Stimulated activated CD8-positive, alpha-beta memory T cell treated with anti-CD3 and anti-CD28 coated beads, Interleukin-12 subunit alpha, Interleukin-12 subunit beta, amount 100 ng/mL, for 24 hours (primary cell): Measurements from ENCODE around the gene BEST1.

ENCODE experiments used
- DNase-seq: peaks from one replicate; pipeline ENCODE4 v3.0.0-alpha.2; 2020; ENCODE audit errors: extremely low read depth

BEST1 gene

DNA sequence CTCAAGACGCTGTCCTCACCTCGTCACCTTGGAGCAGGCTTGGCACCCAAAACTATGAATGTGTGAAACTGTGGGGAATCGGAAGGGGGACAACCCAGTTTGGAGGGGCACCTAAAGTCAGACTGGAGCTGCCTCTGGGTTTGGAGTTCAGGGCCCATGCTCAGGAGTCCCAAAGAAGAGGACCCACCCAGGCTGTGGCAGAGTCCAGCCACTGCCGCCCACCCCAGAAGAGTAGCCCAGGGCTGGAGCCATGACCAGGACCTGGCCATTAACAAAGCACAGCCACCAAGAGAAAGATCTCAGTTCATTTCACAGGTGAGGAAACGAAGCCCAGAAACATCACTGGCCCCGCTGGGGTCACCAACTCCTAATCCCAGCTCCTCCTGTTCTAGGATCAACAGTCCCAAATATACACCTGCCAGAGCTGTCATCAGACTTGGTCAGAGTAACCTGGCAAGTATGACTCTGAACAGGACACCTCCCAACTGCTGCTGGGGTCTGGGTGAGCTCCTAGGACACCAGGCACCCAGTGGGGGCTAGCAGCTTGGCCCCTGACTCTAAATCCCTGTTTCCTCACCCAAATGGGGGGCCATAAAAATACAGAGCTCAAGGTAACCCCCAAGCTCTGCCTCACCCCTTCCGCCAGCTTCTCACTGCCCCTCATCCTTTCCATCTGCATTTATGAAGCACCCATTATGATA is 35.5 kb upstream of the BEST1 start:
- DNase-seq, result no peak

DNA sequence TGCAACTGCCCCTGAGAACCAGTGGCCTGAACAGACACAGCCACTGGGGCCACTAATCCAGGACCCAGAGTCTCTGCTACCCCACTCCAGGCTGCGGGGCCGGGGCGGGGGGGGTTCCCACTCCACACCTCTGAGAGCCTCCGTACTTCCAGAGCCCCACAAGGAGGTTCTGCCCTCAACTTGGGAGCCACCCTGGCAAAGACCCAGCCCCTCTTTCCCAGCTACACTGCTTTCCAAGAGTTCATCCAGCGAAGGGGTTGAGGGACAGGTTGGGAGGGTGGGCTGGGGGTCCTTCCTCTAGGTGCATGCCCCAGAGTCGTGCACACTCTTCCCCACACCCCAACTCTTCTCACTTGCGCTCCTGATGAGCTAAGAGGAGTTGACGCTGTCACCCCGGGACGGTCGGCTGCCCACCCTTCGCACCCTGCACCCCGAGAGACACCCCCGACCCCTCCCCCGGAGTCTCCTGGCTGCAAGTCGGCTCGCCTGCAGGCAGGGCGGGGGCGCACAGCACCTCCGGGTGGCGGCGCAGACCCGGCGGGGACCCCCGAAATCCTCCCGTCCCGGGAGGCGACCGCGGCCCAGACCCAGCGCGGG is 33.3 kb upstream of the BEST1 start:
- DNase-seq, result no peak

DNA sequence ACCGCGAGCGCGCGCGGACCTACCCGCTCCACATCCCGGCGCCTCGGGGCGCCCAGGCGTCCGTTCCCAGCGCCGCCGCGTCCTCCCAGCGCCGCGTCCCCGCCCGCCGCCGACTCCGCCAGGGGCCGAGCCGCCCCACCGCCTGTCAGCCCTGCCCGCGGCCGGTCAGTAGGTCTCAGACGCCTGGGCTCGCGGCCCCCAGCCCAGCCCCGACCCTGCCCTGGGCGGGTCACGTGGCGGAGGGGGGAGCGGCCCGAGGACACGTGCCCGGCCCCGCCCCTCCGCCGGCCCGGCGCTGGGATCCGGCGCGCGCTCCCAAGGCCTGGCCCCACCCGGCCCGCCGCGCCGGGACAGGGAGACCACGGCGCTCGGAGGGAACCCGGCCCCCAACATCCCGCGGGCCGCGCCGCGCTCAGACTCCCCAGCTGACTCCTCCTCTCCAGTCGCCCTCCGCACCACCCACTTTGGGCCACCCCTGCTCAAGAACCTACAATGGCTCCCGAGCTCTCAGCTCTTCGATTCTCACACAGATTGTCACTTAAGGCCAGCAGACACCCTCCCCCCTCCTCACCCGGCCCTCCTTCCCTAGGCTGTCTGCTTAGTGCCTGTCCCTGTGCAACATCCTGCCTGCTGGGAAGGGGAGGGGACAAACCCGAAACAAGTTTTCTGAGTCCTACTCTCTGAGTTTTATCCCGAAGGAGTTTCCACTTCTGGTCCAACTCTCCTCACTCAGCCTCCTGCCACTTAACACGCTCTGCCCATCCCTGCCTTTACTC is 32.6 kb upstream of the BEST1 start, which contains the start of gene RAB3IL1:
Gene RAB3IL1 (minus strand): TSS at position 233 of the 776 bp plus-strand sequence. CDS start 199 bp downstream, at position 34.
- DNase-seq, result no peak

DNA sequence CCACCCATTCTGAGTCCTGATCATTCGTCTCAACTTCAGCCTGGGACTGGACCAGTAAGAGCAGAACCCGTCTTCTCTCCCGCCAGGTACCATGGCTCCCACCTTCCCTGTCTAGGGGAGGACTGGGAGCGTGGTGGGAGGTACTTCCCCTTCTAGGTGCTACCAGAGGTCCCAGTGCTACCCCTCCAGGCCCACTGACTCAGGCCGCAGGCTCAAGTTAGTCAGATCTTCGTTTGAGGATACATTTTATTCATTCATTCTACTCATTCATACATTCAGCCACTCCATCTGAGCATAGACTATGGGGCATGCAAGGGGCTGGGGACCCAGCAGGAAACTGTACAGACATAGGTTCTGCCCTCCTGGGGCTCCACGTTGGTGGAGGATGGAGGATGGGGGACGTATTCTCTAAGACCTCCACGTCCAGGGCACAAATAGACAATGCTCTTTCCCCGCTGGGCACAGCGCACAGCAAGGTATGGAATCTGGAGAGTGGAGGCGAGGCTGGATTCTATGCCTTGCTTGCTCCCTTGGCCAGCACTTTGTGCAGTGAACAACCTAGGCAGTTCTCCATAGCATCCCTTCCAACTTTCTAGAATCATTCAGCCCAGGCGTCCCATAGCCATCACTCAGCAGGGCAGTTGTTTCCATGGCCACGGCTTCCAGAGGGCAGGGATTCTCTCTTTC is 31.8 kb upstream of the BEST1 start:
- DNase-seq, result no peak

DNA sequence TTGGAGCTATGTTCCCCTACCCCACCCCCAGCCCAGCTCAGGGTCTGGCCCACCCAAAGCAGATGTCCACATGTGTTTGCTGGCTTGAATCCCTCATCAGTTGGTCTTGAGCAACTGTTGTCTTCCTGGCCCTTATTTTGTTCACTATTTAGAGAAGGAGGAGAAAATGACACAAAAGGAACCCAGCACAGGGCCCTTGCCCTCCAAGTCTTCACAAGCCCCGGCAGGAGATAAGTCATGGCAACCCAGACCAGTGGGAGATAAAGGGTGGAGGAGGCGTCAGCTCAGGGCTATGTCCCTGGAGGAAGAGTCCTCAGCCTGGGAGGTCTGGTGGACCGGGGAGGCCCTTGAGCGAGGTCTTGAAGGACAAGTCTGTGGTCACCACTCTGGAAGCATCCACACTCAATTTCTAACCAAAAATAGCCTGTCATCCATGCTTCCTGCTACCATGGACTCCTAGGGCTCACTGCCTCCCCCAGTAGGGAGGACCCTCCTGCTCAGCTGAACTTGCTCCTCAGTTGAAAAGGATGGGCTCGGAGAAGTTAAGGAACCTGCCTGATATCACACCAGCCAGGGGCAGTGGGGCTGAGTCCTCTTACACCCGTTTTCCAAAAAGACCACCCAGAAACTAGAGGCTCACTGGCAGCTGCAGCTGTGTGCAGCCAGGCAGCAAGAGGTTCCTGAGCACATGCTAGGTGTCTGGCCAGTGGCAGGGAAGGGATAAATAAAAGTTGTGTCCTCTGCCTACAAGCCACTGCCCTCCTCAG is 31.0 kb upstream of the BEST1 start:
- DNase-seq, result no peak

DNA sequence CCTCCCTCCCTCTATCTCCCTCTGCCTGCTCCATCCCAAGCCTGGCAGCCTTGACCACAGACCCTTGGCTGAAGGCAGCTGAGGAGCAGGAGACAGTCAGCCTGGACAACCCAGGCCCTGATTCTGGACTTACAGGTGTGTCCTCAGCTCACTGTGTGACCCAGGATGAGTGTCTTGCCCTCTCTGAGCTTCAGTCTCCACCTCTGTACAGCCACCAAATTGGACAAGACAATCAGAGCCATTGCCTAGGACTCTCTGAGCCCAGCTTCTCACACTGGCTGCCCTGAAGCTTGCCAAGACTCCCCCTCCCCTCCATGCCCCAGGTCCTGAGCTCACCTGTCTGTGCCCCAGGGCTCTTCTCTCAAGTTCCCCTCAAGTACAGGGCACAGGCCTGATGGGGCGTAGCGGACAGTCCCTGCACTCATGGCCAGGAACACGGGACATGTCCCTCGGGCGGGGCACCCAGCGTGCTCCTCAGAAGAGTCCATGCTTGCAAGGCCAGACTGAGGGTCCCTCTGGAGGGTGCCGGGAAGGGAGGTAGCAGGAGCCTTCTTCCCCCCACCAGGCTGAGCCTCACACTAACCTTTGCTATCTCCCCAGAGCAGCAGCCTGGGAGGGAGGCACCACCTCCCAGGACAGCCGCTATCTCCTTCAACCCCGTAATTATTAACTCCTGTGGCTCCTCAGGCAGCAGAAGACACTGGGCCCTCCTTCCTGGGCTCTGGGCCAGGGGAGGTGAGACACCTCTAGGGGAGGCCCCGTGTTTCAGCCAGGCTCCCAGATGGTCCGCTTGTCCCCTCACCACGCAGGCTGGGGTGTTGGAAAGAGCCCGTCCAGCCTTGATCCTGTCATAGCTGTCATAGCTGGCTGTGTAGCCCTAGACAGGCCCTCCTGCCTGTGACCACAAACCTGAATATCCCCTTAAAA is 30.2 kb upstream of the BEST1 start:
- no peak for DNase-seq

DNA sequence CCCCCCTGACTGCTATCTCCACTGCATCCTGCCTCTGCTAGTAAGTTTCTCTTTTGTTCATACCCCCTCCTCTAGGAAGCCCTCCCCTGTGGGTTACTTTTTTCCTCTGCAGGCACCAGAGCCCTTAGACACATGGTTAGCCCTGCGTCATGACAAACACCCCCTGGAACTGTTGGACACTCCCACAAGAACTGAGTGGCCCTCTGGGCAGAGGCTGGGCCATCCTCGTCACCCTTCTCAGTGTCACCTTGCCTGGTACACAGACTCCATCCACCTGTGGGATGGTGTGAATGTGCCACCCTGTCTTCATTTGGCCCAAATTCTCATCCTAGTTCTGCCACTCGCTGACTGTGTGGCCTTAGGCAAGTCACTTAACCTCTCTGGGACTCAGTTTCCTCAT is 28.7 kb upstream of the BEST1 start:
- DNase-seq, result no peak

DNA sequence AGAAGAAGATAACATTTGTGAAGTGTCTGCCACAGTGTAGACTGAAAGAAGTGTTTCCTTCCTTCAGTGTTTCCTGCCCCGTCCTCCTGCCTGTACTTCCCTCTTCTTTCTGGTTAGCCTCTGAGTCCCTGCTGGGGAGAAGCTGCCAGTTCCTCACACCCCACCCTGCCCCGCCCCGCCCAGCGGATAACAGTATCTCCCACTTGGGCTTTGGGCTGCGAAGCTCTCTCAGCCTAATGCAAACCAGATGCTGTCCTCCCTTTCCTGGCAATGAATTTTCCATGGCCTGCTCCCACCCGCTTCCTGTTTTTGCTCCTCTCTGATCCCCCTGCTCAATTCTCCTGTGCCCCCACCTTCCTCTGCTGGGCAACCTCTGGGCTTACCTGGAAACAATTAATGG is 27.6 kb upstream of the BEST1 start:
- DNase-seq, result no peak

DNA sequence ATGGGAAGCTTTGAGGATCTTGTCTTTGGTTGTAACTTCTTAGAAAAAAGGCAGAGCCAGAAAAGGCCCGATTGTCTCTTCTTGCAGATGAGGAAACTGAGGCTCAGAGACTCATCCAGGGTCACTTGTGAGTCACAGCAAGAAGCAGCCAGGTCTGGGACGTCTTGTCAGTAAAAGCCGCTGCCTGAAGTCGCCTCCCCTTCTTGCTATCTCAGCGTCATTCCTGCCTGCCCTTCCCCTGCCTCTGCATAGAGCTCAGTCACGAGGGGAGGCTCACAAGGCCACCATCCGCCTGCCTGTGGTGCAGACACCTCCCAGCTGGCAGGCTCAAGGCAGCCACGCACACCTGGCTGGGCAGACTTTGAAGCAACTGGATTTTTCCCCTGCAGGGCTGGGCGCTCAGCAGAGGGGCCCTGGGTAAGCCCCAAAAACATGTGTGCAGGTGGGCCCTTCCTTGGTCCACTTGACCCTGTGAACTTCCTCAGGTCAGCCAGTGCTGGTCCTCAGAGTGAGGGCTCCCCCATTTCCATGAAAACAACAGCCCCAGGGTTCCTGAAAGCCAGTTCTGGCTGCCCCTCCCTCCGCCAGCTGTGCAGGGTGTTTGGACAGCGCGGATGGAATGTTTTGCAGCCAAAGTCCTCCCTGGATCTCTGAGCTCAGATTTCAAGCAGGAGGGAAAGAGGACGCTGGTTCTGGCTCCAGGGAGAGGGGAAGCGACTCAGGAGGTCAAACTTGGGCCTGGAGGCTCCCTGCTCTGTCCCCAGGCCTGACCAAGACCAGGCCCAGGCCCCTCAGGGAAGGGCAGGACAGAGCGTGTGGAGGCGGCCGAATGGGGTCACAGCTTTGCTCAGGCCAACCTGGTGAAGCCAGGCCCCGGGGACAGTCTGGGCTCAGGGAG is 26.7 kb upstream of the BEST1 start:
- DNase-seq, result no peak

DNA sequence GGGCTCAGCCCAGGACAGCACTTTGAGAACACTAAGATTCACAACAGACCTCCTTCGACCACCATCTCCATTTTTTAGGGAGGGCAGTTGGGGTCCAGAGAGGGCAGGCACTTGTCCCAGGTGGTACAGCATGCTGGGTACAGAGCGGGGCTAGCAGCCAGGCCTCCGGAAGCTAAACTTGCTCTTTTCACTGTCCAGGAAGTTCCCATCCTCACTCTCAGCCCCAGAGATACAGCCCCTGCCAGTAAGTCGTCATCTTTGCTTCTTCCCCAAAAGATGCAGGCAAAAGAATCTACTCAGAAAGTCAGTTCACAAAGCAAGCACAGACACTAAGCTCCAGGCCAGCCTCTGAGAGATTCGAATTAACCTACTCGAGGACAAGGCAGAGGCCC is 26.1 kb upstream of the BEST1 start:
- no peak for DNase-seq

DNA sequence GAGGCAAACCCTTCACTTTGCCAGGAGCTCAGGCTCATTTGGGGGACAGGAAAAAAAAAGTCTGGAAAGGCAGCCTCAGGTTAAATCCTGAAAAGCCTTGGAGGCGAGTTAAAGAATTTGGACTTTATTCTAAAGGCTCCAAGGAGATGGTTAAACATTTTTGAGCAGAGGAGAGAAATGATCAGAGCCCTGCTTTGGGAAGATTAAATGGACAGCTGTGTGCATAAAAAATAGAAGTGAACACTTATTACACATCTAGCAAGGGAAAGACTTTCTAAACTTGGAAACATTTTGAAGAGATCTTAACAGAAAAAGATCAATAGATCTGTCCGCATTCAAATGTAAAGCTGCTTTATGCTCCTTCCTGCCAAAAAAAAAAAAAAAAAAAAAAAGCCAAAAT is 24.4 kb upstream of the BEST1 start:
- no peak for DNase-seq

DNA sequence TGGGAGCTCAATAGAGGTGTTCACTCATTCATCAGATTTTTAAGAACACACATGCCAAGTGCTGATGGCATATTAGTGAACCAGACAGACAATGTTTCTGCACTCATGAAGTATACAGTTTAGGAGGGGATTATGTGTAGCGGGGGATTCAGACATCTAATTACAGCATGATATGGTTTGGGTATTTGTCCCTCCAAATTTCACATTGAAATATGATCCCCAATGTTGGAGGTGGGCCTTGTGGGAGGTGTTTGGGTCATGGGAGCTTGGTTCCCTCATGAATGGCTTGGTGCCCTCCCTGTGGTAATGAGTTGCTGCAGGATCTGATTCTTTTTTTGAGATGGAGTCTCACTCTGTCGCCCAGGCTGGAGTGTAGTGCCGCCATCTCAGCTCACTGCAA is 23.9 kb upstream of the BEST1 start:
- DNase-seq, result no peak

DNA sequence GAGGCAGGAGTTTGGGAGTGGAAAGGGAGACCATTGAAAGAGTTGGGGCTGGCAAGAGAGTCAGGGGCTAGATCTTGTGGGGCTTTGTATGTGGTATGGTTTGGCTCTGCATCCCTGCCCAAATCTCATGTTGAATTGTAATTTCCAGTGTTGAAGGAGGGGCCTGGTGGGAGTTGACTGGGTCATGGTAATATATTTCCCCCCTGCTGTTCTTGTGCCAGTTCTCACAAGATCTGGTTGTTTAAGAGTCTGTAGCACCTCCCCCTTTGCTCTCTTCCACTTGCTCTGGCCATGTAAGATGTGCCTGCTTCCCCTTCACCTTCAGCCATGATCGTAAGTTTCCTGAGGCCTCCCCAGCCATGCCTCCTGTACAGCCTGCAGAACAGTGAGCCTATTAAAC is 22.6 kb upstream of the BEST1 start:
- no peak for DNase-seq

DNA sequence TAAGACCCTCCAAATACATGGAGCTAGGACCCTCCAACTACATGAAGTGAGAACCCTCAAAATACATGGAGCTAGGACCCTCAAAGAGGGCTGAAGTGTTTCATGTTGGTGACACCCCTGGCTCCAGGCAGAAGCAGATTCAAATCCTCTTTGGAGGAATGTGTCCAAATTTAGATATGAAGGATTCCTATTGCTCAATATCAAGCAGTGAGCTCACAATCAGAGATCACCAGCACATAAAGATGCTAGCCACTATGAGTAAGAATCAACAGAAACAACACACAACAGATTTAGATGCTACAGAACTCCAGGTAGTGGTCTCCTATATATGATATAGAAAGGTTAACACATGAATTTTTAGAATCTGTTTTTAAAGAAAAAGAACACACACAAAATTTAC is 21.5 kb upstream of the BEST1 start:
- no peak for DNase-seq

DNA sequence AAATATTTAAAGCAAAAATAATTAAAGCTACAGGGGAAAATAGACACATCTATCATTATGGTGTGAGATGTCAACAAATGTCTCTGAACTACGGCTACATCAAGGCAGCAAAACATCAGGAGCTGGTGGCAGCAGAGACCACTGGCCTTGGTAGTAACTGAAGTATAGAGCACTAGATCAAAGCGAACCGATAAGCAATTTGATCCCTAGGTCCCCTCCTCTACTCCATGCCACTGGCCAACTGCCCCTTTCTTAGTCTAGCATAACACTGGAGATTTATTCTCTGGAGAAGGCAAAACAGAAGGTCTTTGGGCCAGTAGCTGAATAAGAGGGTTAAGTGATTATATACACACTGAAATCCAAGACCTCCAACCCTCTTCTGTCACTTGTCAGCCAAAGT is 19.2 kb upstream of the BEST1 start:
- no peak for DNase-seq

DNA sequence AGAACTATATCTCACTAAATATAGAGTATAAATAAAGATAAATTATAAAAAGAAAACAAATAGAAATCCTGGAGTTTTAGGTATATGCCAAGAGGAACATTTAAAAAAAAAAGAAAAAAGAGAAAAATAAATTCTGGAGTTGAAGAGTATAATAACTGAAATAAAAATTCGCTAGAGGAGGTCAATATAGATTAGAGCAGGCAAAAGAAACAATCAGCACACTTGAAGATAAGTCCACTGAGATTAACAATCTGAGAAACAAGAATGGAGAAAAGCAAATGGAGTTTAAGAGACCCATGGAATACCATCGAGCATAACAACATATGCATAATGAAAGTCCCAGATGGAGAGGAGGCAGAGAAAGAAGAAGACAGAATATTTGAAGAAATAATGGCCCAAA is 14.3 kb upstream of the BEST1 start:
- DNase-seq, result no peak

DNA sequence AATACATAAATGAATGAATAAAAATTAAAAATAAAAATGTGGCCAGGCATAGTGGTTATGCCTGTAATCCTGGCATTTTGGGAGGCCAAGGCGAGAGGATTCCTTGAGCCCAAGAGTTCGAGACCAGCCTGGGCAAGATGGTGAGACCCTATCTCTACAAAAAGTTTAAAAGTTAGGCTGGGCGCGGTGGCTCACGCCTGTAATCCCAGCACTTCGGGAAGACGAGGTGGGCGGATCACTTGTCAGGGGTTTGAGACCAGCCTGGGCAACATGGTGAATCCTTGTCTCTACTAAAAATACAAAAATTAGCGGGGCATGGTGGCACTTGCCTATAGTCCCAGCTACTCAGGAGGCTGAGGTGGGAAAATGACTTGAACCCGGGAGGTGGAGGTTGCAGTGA is 9.7 kb upstream of the BEST1 start:
- no peak for DNase-seq

DNA sequence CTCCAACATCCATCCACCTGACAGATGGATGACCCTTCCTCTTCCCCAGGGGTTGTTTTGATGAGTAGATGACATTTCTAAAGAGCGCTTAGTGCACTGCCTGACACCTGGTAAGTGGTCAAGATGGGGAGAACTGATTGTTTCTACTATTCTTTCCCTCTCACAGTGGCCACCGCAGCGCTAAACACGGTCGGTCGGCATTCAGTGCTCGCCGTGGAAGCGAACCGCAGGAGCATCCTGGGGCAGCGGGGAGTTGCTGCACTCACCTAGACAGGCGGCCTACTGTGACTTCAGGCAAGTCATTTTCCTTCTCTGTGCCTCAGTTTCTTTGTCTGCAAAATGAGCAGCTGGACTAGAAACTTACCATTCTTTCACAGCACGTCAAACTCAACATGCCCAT is 5.0 kb upstream of the BEST1 start:
- no peak for DNase-seq

DNA sequence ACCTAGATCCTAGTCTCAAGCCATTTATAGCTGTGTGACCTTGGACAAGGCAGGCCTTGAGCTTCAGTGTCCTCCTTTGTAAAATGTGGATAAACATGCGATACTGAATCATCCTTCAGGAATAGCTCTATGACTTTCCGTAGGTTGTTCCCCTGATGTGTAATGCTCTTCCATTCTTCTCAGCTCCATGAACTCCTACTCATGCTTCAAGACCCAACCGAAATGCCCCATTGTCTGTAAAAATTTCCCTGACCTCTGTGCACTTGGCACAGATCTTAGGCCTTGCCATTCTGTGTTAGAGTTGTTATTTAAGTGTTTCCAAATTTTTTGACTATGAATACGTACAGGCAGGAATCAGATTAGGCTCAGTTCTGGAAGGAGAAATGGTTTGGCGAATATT is 3.3 kb upstream of the BEST1 start:
- no peak for DNase-seq
